Rectal smooth muscle tissue (tissue), 1 donor: ENCODE data around the gene LSM12.
A peak's percentile ranks its signal among the peaks of the same experiment; 100 is the strongest.
"Not testable (repeated sequence)": the region's sequence is repeated elsewhere in the genome, so short reads cannot be mapped to it uniquely, and the experiment has no call there.

Source experiments
- H3K27ac ChIP-seq: one replicate; pipeline ENCODE4 v1.7.0; 2013; ENCODE audit warnings: low read depth, low read length, inconsistent platforms
- H3K27me3 ChIP-seq: one replicate; pipeline ENCODE4 v1.7.0; 2013; ENCODE audit warnings: low read length; ENCODE audit not compliant: control insufficient read depth, insufficient read depth
- H3K36me3 ChIP-seq: one replicate; pipeline ENCODE4 v1.7.0; 2013; ENCODE audit warnings: low read length; ENCODE audit not compliant: control insufficient read depth, insufficient read depth
- H3K4me1 ChIP-seq: one replicate; pipeline ENCODE4 v1.7.0; 2013; ENCODE audit warnings: low read length; ENCODE audit not compliant: control insufficient read depth, insufficient read depth
- H3K4me3 ChIP-seq: one replicate; pipeline ENCODE4 v1.7.0; 2013; ENCODE audit warnings: low read length
- H3K9ac ChIP-seq: one replicate; pipeline ENCODE4 v1.7.0; 2013; ENCODE audit warnings: low read length

LSM12 gene

GRCh38 chr17:44038604-44039011 is 27.9 kb downstream of the LSM12 start:
- H3K4me1 ChIP-seq: peaks cover 15% of the 10 kb centered on the region
- H3K36me3 ChIP-seq: peaks cover 6% of the 10 kb centered on the region
- no peak overlapping the region for H3K27ac ChIP-seq

GRCh38 chr17:44037471-44037870 is 29.0 kb downstream of the LSM12 start:
- H3K4me1 ChIP-seq: peaks cover 10% of the 10 kb centered on the region
- H3K4me3 ChIP-seq: no peak overlapping the region
- H3K9ac ChIP-seq: no peak overlapping the region
- H3K36me3 ChIP-seq: peaks cover 8% of the 10 kb centered on the region
- H3K27ac ChIP-seq: no peak overlapping the region
- no peaks in the 10 kb centered on the region for H3K27me3 ChIP-seq

More at GRCh38 chr17:44038604-44039011, 27.9 kb downstream of the LSM12 start:
- Histone ChIP-seq H3K4me3 (no peak overlapping the region), H3K27me3 (no peaks in the 10 kb centered on the region), H3K9ac (no peak overlapping the region)

- H3K36me3 ChIP-seq: peaks cover 13% of the 10 kb centered on the region
- H3K27ac ChIP-seq, H3K9ac ChIP-seq, H3K27me3 ChIP-seq, H3K4me1 ChIP-seq, H3K4me3 ChIP-seq: not testable (repeated sequence)
Measured at GRCh38 chr17:44034688-44035087, 31.8 kb downstream of the LSM12 start.

GRCh38 chr17:44033861-44034408 is 32.5 kb downstream of the LSM12 start:
- Histone ChIP-seq H3K9ac (no peak overlapping the region), H3K4me3 (no peak overlapping the region), H3K36me3 (peaks cover 14% of the 10 kb centered on the region), H3K4me1 (no peaks in the 10 kb centered on the region), H3K27ac (no peak overlapping the region), H3K27me3 (no peaks in the 10 kb centered on the region)

GRCh38 chr17:44030482-44030881 is 36.0 kb downstream of the LSM12 start:
- Histone ChIP-seq H3K4me3 (no peak overlapping the region), H3K27me3 (no peaks in the 10 kb centered on the region), H3K27ac (no peak overlapping the region), H3K36me3 (peaks cover 11% of the 10 kb centered on the region), H3K9ac (no peak overlapping the region), H3K4me1 (no peaks in the 10 kb centered on the region)

- no peak overlapping the region for H3K4me3 ChIP-seq
- H3K27me3 ChIP-seq: no peaks in the 10 kb centered on the region
- H3K4me1 ChIP-seq: no peaks in the 10 kb centered on the region
- no peak overlapping the region for H3K27ac ChIP-seq
- no peak overlapping the region for H3K9ac ChIP-seq
- H3K36me3 ChIP-seq: peaks cover 11% of the 10 kb centered on the region
Measured at GRCh38 chr17:44029736-44030135, 36.7 kb downstream of the LSM12 start.

GRCh38 chr17:44024853-44025252 is 41.6 kb downstream of the LSM12 start:
- Histone ChIP-seq H3K36me3 (peaks cover 8% of the 10 kb centered on the region), H3K27ac (no peak overlapping the region), H3K4me3 (no peak overlapping the region), H3K27me3 (no peaks in the 10 kb centered on the region), H3K4me1 (no peaks in the 10 kb centered on the region), H3K9ac (no peak overlapping the region)

GRCh38 chr17:44024271-44024663 is 42.2 kb downstream of the LSM12 start:
- H3K4me3 ChIP-seq: no peak overlapping the region
- no peaks in the 10 kb centered on the region for H3K27me3 ChIP-seq
- H3K9ac ChIP-seq: no peak overlapping the region
- peaks cover 8% of the 10 kb centered on the region for H3K36me3 ChIP-seq
- H3K4me1 ChIP-seq: no peaks in the 10 kb centered on the region
- H3K27ac ChIP-seq: no peak overlapping the region

- Histone ChIP-seq H3K27ac (no peak overlapping the region), H3K4me3 (no peak overlapping the region)
Measured at GRCh38 chr17:44023545-44024270, 42.8 kb downstream of the LSM12 start.

GRCh38 chr17:44022246-44022645 is 44.2 kb downstream of the LSM12 start:
- Histone ChIP-seq H3K36me3 (peaks cover 4% of the 10 kb centered on the region), H3K27ac (no peak overlapping the region), H3K9ac (no peak overlapping the region), H3K4me1 (no peaks in the 10 kb centered on the region), H3K4me3 (no peak overlapping the region), H3K27me3 (no peaks in the 10 kb centered on the region)

More at GRCh38 chr17:44023545-44024270, 42.8 kb downstream of the LSM12 start:
- no peaks in the 10 kb centered on the region for H3K4me1 ChIP-seq
- peaks cover 5% of the 10 kb centered on the region for H3K36me3 ChIP-seq
- H3K27me3 ChIP-seq: no peaks in the 10 kb centered on the region
- H3K9ac ChIP-seq: no peak overlapping the region

- not testable (repeated sequence) for H3K9ac ChIP-seq, H3K27me3 ChIP-seq, H3K27ac ChIP-seq, H3K4me3 ChIP-seq, H3K4me1 ChIP-seq, H3K36me3 ChIP-seq
Measured at GRCh38 chr17:44021227-44021626, 45.2 kb downstream of the LSM12 start.

- Histone ChIP-seq H3K27ac (peak within 1 kb of the TSS; percentile 73), H3K4me3 (peak within 1 kb of the TSS; percentile 75), H3K36me3 (peaks cover 4% of the 10 kb centered on the region), H3K9ac (peak within 1 kb of the TSS; percentile 84), H3K27me3 (no peaks in the 10 kb centered on the region), H3K4me1 (peaks cover 6% of the 10 kb centered on the region)
Measured at GRCh38 chr17:44014437-44015172, 51.9 kb downstream of the LSM12 start, which contains the start of gene TMEM101. TSS of gene TMEM101 (minus strand) at chr17:44014963. CDS start at chr17:44014952, 11 bp downstream.
